GM10248 (cell line): ENCODE measurements around the gene ABCA13.
A peak's percentile ranks its signal among the peaks of the same experiment; 100 is the strongest.

ENCODE experiments used
- CTCF ChIA-PET: fragments of 300-600 bp; sonication (Branson Sonifier 250); formaldehyde crosslinking; extraction: SDS; loops from one replicate; lab custom pipeline; 2021; ENCODE audit warnings: antibody characterized with exemption; lab: Yijun Ruan, JAX
- POLR2A ChIA-PET: fragments of 350-650 bp; sonication (Branson Sonifier 250); formaldehyde crosslinking; extraction: SDS; loops from one replicate; lab custom pipeline; 2020; ENCODE audit warnings: antibody characterized with exemption; lab: Yijun Ruan, JAX
- DNase-seq: peaks from one replicate; pipeline ENCODE4 v3.0.0; 2012; ENCODE audit errors: extremely low spot score
- TF ChIP-seq, protein P1 (sequence below): IDR thresholded peaks from 2 replicates; pipeline ENCODE4 v1.5.1; 2012; ENCODE audit warnings: mild to moderate bottlenecking, low read depth; ENCODE audit errors: extremely low read depth, missing control alignments, control extremely low read depth

Gene ABCA13

GRCh38 chr7:48414011-48414732 lies 242.9 kb downstream of the ABCA13 start:
- no peak for DNase-seq
- POLR2A ChIA-PET, result no interaction called here
- CTCF ChIA-PET, result interaction anchor here (1.4 to 1.9 kb wide), 2 partner anchors 8 to 15 kb away, joined by 4 to 5 read pairs; no protein-coding TSS in a partner anchor
- TF ChIP-seq, protein P1, sequence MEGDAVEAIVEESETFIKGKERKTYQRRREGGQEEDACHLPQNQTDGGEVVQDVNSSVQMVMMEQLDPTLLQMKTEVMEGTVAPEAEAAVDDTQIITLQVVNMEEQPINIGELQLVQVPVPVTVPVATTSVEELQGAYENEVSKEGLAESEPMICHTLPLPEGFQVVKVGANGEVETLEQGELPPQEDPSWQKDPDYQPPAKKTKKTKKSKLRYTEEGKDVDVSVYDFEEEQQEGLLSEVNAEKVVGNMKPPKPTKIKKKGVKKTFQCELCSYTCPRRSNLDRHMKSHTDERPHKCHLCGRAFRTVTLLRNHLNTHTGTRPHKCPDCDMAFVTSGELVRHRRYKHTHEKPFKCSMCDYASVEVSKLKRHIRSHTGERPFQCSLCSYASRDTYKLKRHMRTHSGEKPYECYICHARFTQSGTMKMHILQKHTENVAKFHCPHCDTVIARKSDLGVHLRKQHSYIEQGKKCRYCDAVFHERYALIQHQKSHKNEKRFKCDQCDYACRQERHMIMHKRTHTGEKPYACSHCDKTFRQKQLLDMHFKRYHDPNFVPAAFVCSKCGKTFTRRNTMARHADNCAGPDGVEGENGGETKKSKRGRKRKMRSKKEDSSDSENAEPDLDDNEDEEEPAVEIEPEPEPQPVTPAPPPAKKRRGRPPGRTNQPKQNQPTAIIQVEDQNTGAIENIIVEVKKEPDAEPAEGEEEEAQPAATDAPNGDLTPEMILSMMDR, result no peak

GRCh38 chr7:48416327-48416908 lies 245.2 kb downstream of the ABCA13 start:
- DNase-seq, result no peak
- TF ChIP-seq, protein P1, result no peak
- POLR2A ChIA-PET, result no interaction called here
- CTCF ChIA-PET, result no interaction called here

- POLR2A ChIA-PET, result no interaction called here
- CTCF ChIA-PET, result no interaction called here
- no peak for DNase-seq
- TF ChIP-seq, protein P1, result no peak
Observed at GRCh38 chr7:48419401-48419800, 248.1 kb downstream of the ABCA13 start.

DNA sequence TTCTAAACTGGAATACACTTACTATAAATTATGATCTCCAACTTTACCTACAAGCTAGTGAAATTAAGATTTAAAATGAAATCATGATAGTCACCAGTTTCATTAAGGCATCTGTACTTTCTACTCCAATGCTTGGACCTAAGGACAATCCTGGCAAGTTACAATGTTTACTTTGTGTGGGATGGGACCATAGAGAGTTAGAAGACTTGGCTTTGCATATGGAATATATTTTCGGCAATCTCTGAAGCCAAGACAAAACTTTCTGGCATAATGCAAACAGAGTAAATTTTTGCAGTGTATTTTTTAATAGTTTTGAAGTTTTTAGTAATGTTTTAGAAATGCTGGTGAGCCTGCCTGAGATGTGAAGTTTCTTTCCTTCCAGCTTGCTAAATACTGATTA lies 248.9 kb downstream of the ABCA13 start:
- CTCF ChIA-PET, result no interaction called here

GRCh38 chr7:48421357-48421756 lies 250.1 kb downstream of the ABCA13 start:
- POLR2A ChIA-PET, result no interaction called here
- TF ChIP-seq, protein P1, result no peak
- CTCF ChIA-PET, result no interaction called here
- DNase-seq, result no peak

More for the DNA sequence above, 248.9 kb downstream of the ABCA13 start:
- POLR2A ChIA-PET, result no interaction called here
- TF ChIP-seq, protein P1, result no peak
- no peak for DNase-seq

GRCh38 chr7:48424731-48425130 lies 253.5 kb downstream of the ABCA13 start:
- CTCF ChIA-PET, result no interaction called here
- POLR2A ChIA-PET, result no interaction called here
- TF ChIP-seq, protein P1, result peak; percentile 34
- DNase-seq, result peak; percentile 26
